K562 (cell line): ENCODE data around the gene TMEM234. TPM values are rescaled to one million over a fixed set of nuclear protein-coding genes. Genes with fewer than 3 reads are reported as not detected.
A peak's percentile ranks its signal among the peaks of the same experiment; 100 is the strongest.

Experiments used
- DDX20 ChIP-seq: fragments of 450-650 bp; IDR thresholded peaks from 2 replicates; pipeline ENCODE4 v1.6.1; 2016; ENCODE audit warnings: missing genetic modification characterization, low read depth, mild to moderate bottlenecking, missing compliant biosample characterization, moderate library complexity
- GTF2F1 ChIP-seq: IDR thresholded peaks from 2 replicates; pipeline ENCODE4 v1.6.1; 2011; ENCODE audit warnings: low read depth, low read length, improper control_type of control experiment
- HDGF ChIP-seq: fragments of 450-650 bp; IDR thresholded peaks from 2 replicates; pipeline ENCODE4 v1.6.1; 2016
- HSF4 ChIP-seq: fragments of 250-450 bp; sonication (Bioruptor Pico); IDR thresholded peaks from 2 replicates; pipeline ENCODE4 v2.1.2; 2022; ENCODE audit warnings: mild to moderate bottlenecking, moderate library complexity, borderline replicate concordance
- KAT7 ChIP-seq: sonication (generic); formaldehyde crosslinking; IDR thresholded peaks from 2 replicates; pipeline ENCODE4 v1.8.0; 2022; ENCODE audit warnings: missing genetic modification reagents, mild to moderate bottlenecking, borderline replicate concordance
- NKRF ChIP-seq: fragments of 450-650 bp; IDR thresholded peaks from 2 replicates; pipeline ENCODE4 v1.6.1; 2016; ENCODE audit warnings: borderline replicate concordance
- NR4A1 ChIP-seq, 2 experiments: fragments of 250-450 bp in 1 of 2; fragments of 450-650 bp in 1 of 2; sonication (Bioruptor Pico) in 1 of 2; IDR thresholded peaks; 2 replicates each; pipeline versions ENCODE4 v1.4.0 to v1.6.1; 2016 to 2020; ENCODE audit warnings: mild to moderate bottlenecking in 2 of 2, missing compliant biosample characterization in 1 of 2, missing genetic modification characterization in 1 of 2, moderate library complexity in 1 of 2
- POLR3A ChIP-seq: IDR thresholded peaks from 2 replicates; pipeline ENCODE4 v1.6.1; 2011; ENCODE audit warnings: borderline replicate concordance, mild to moderate bottlenecking, moderate library complexity; ENCODE audit not compliant: insufficient read length, insufficient read depth; ENCODE audit errors: extremely low read depth
- RAD21 ChIP-seq, 2 experiments: fragments of 250-450 bp in 1 of 2; fragments of 450-650 bp in 1 of 2; sonication (Bioruptor Pico) in 1 of 2; formaldehyde crosslinking in 1 of 2; IDR thresholded peaks in 1 of 2; conservative IDR thresholded peaks in 1 of 2; 2 replicates each; pipeline versions ENCODE4 v1.4.0 to v1.8.0; 2020 to 2022; ENCODE audit warnings: mild to moderate bottlenecking in 2 of 2, moderate library complexity in 1 of 2
- RB1 ChIP-seq: fragments of 450-650 bp; IDR thresholded peaks from 2 replicates; pipeline ENCODE4 v1.6.1; 2017; ENCODE audit warnings: low read depth, mild to moderate bottlenecking
- RREB1 ChIP-seq: fragments of 250-450 bp; sonication (Bioruptor Pico); IDR thresholded peaks from 2 replicates; pipeline ENCODE4 v1.4.0; 2020
- STAT5A ChIP-seq: IDR thresholded peaks from 2 replicates; pipeline ENCODE4 v1.6.1; 2012; ENCODE audit warnings: low read length, inconsistent platforms, borderline replicate concordance
- ZNF354B ChIP-seq: fragments of 250-450 bp; sonication (Bioruptor Pico); IDR thresholded peaks from 2 replicates; pipeline ENCODE4 v1.4.0; 2020
- polyA plus RNA-seq, 8 experiments: library from polyadenylated mRNA; depleted of rRNA in 4 of 8; stranded (reverse) in 5 of 8; unstranded in 3 of 8; fragments of >200 nt; fragmentation: Nextera tagmentation in 2 of 8; fragmentation: Illumina TruSeq in 1 of 8; extraction: Ambion mirVana in 2 of 8; extraction: Trizol in 1 of 8; gene quantifications; 2 replicates each; pipeline versions ENCODE4 v1.2.1 to v1.2.3, GENCODE V29; 2011 to 2014; ENCODE audit warnings: inconsistent platforms in 1 of 8, missing spikeins in 1 of 8
- total RNA-seq, 7 experiments: library from RNA; depleted of rRNA in 6 of 7; stranded (reverse); fragments of >200 nt in 6 of 7; fragmentation: Illumina TruSeq in 2 of 7; extraction: Trizol in 2 of 7; gene quantifications; 2 replicates each; pipeline versions ENCODE4 v1.2.1 to v1.2.3, GENCODE V29; 2011 to 2021; ENCODE audit warnings: low replicate concordance in 1 of 7
- TF ChIP-seq, protein P1 (sequence below), 2 experiments: IDR thresholded peaks in 1 of 2; conservative IDR thresholded peaks in 1 of 2; 2 replicates each; pipeline ENCODE4 v1.6.1; 2016; ENCODE audit warnings: low read depth in 2 of 2, mild to moderate bottlenecking in 1 of 2, missing compliant biosample characterization in 1 of 2, missing genetic modification characterization in 1 of 2, moderate library complexity in 1 of 2
- TF ChIP-seq, protein P2 (sequence below): fragments of 450-650 bp; formaldehyde crosslinking; IDR thresholded peaks from 2 replicates; pipeline ENCODE4 v1.4.0; 2022; ENCODE audit warnings: missing genetic modification characterization

Gene TMEM234
- total and polyA plus RNA-seq, 9 of the 15 experiments (the other 6 are each of a cell fraction or from before 2014, with no cell fraction given) = 5.0 to 12.9 (median 7.6) TPM

- TF ChIP-seq NR4A1 (CRISPR knock-in tag; IDR thresholded peaks at IDR 0.05) (no peak), NR4A1 (tag; IDR thresholded peaks at IDR 0.05) (no peak), RB1 (no peak), RAD21 (CRISPR knock-in tag; conservative IDR thresholded peaks at IDR 0.05 in 1 of 2, IDR thresholded peaks at IDR 0.05 in 1 of 2) (0 out of 4 replicates have a peak, but pooled peaks of 1 of the 2 experiments have one; percentile 5), GTF2F1 (no peak), KAT7 (CRISPR knock-in tag) (no peak), HSF4 (CRISPR knock-in tag) (no peak; the same call in 1 of the 2 replicates), ZNF354B (CRISPR knock-in tag) (0 out of 2 replicates have a peak, but pooled peaks have one; percentile 29), NKRF (no peak), RREB1 (CRISPR knock-in tag) (no peak), HDGF (peak; percentile 39; the same call in 1 of the 2 replicates), POLR3A (no peak), STAT5A (no peak), DDX20 (tag) (peak; percentile 67; the same call in 1 of the 2 replicates)
- TF ChIP-seq, protein P1, sequence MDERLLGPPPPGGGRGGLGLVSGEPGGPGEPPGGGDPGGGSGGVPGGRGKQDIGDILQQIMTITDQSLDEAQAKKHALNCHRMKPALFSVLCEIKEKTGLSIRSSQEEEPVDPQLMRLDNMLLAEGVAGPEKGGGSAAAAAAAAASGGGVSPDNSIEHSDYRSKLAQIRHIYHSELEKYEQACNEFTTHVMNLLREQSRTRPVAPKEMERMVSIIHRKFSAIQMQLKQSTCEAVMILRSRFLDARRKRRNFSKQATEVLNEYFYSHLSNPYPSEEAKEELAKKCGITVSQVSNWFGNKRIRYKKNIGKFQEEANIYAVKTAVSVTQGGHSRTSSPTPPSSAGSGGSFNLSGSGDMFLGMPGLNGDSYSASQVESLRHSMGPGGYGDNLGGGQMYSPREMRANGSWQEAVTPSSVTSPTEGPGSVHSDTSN (CRISPR knock-in tag; IDR thresholded peaks at IDR 0.05; ENCODE audit: low read depth) = no peak
- TF ChIP-seq, protein P1 (tag; conservative IDR thresholded peaks at IDR 0.05; ENCODE audit: low read depth) = no peak; the same call in 1 of the 2 replicates
- TF ChIP-seq, protein P2, sequence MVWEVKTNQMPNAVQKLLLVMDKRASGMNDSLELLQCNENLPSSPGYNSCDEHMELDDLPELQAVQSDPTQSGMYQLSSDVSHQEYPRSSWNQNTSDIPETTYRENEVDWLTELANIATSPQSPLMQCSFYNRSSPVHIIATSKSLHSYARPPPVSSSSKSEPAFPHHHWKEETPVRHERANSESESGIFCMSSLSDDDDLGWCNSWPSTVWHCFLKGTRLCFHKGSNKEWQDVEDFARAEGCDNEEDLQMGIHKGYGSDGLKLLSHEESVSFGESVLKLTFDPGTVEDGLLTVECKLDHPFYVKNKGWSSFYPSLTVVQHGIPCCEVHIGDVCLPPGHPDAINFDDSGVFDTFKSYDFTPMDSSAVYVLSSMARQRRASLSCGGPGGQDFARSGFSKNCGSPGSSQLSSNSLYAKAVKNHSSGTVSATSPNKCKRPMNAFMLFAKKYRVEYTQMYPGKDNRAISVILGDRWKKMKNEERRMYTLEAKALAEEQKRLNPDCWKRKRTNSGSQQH (CRISPR knock-in tag) = no peak; the same call in 1 of the 2 replicates
Measured at GRCh38 chr1:32179193-32179442, 43.0 kb downstream of the TMEM234 start (continued).
